Panc1 (cell line): ENCODE data around the gene PSMD12.

Source experiments
- POLR2AphosphoS5 ChIP-seq: IDR thresholded peaks from 2 replicates; pipeline ENCODE4 v1.6.1; 2012; ENCODE audit warnings: mild to moderate bottlenecking, low read depth, low read length, moderate library complexity
- SIN3A ChIP-seq: IDR thresholded peaks from 2 replicates; pipeline ENCODE4 v1.6.1; 2012; ENCODE audit warnings: low read depth, mild to moderate bottlenecking, low read length, moderate library complexity, borderline replicate concordance; ENCODE audit not compliant: insufficient read depth
- TF ChIP-seq, protein P1 (sequence below), 2 experiments: IDR thresholded peaks; 2 replicates each; pipeline ENCODE4 v1.6.1; 2011 to 2012; ENCODE audit warnings: low read depth in 2 of 2, control low read depth in 1 of 2, low read length in 1 of 2, mild to moderate bottlenecking in 1 of 2, moderate library complexity in 1 of 2; ENCODE audit not compliant: insufficient read depth in 1 of 2
- TF ChIP-seq, protein P2 (sequence below): fragments of 450-650 bp; IDR thresholded peaks from 2 replicates; pipeline ENCODE4 v1.5.1; 2017; ENCODE audit warnings: mild to moderate bottlenecking

DNA sequence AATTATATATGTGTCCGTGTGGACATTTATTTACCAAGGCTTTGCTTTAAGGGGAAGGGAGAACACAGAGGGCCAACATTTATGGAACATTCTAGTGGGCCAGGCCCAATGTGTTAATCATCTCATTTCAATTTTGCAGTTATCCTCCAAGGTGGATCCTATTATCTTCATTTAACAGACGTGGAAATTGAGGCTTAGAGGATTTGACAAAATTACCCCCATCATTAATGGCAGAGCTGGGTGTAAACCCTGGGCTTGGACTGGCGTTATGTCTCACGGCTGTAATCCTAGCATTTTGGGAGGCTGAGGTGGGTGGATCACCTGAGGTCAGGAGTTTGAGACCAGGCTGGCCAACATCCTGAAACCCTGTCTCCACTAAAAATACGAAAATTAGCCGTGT lies 37.1 kb upstream of the PSMD12 start:
- TF ChIP-seq, protein P1, sequence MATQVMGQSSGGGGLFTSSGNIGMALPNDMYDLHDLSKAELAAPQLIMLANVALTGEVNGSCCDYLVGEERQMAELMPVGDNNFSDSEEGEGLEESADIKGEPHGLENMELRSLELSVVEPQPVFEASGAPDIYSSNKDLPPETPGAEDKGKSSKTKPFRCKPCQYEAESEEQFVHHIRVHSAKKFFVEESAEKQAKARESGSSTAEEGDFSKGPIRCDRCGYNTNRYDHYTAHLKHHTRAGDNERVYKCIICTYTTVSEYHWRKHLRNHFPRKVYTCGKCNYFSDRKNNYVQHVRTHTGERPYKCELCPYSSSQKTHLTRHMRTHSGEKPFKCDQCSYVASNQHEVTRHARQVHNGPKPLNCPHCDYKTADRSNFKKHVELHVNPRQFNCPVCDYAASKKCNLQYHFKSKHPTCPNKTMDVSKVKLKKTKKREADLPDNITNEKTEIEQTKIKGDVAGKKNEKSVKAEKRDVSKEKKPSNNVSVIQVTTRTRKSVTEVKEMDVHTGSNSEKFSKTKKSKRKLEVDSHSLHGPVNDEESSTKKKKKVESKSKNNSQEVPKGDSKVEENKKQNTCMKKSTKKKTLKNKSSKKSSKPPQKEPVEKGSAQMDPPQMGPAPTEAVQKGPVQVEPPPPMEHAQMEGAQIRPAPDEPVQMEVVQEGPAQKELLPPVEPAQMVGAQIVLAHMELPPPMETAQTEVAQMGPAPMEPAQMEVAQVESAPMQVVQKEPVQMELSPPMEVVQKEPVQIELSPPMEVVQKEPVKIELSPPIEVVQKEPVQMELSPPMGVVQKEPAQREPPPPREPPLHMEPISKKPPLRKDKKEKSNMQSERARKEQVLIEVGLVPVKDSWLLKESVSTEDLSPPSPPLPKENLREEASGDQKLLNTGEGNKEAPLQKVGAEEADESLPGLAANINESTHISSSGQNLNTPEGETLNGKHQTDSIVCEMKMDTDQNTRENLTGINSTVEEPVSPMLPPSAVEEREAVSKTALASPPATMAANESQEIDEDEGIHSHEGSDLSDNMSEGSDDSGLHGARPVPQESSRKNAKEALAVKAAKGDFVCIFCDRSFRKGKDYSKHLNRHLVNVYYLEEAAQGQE (IDR thresholded peaks at IDR 0.05; ENCODE audit: insufficient read depth in 1 of 2, low read depth in 2 of 2, low read length in 1 of 2), result no peak
- TF ChIP-seq, protein P2, sequence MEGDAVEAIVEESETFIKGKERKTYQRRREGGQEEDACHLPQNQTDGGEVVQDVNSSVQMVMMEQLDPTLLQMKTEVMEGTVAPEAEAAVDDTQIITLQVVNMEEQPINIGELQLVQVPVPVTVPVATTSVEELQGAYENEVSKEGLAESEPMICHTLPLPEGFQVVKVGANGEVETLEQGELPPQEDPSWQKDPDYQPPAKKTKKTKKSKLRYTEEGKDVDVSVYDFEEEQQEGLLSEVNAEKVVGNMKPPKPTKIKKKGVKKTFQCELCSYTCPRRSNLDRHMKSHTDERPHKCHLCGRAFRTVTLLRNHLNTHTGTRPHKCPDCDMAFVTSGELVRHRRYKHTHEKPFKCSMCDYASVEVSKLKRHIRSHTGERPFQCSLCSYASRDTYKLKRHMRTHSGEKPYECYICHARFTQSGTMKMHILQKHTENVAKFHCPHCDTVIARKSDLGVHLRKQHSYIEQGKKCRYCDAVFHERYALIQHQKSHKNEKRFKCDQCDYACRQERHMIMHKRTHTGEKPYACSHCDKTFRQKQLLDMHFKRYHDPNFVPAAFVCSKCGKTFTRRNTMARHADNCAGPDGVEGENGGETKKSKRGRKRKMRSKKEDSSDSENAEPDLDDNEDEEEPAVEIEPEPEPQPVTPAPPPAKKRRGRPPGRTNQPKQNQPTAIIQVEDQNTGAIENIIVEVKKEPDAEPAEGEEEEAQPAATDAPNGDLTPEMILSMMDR, result no peak
- TF ChIP-seq POLR2AphosphoS5, result no peak
- no peak for TF ChIP-seq SIN3A
